GM13976 (cell line): ENCODE results near the gene RBM26.
A peak's percentile ranks its signal among the peaks of the same experiment; 100 is the strongest.

ENCODE experiments used
- DNase-seq: peaks from one replicate; pipeline ENCODE4 v3.0.0; 2012; ENCODE audit warnings: low spot score
- CTCF ChIP-seq: IDR thresholded peaks from 2 replicates; pipeline ENCODE4 v1.5.1; 2012; ENCODE audit warnings: borderline replicate concordance, mild to moderate bottlenecking; ENCODE audit not compliant: insufficient read depth; ENCODE audit errors: extremely low read depth, missing control alignments, control extremely low read depth
- in situ Hi-C: fragments of 300-500 bp; cut with MboI; formaldehyde crosslinking; loops from one replicate; pipeline ENCODE4 v1.12.0; 2022; ENCODE audit warnings: low sequenced_read_pairs, mixed read lengths, inconsistent platforms; ENCODE audit not compliant: unreplicated experiment

RBM26 gene

GRCh38 chr13:79402074-79402635, 3.9 kb downstream of the RBM26 start:
- no peak for TF ChIP-seq CTCF
- DNase-seq: no peak
- in situ Hi-C loops: no loop called here

GRCh38 chr13:79401259-79402070, 4.6 kb downstream of the RBM26 start:
- in situ Hi-C loops: no loop called here

GRCh38 chr13:79398915-79399314, 7.1 kb downstream of the RBM26 start:
- in situ Hi-C loops: no loop called here
- TF ChIP-seq CTCF: no peak
- no peak for DNase-seq

More at GRCh38 chr13:79401259-79402070, 4.6 kb downstream of the RBM26 start:
- TF ChIP-seq CTCF: no peak
- peak; percentile 33 for DNase-seq

GRCh38 chr13:79398127-79398526, 7.9 kb downstream of the RBM26 start:
- TF ChIP-seq CTCF: no peak
- in situ Hi-C loops: no loop called here
- no peak for DNase-seq

- in situ Hi-C loops: no loop called here
- no peak for TF ChIP-seq CTCF
- DNase-seq: no peak
Observed at GRCh38 chr13:79395881-79396280, 10.2 kb downstream of the RBM26 start.

GRCh38 chr13:79393564-79394249, 12.3 kb downstream of the RBM26 start:
- in situ Hi-C loops: no loop called here
- no peak for DNase-seq
- no peak for TF ChIP-seq CTCF
